Esophagus squamous epithelium (tissue), 5 donors: ENCODE measurements around the gene OBSL1. TPM values are rescaled to one million over a fixed set of nuclear protein-coding genes. Genes with fewer than 3 reads are reported as not detected.

Experiments
- DNase-seq: peaks from one replicate; lab custom pipeline; 2025; lab: John Stamatoyannopoulos, UW
- H3K27ac ChIP-seq, 4 donors: fragments of 200-600 bp; sonication (generic); one replicate each; pipeline ENCODE4 v1.5.1; 2016 to 2019; ENCODE audit warnings: mild to moderate bottlenecking in 1 of 4
- H3K27me3 ChIP-seq, 4 donors: fragments of 200-600 bp; sonication (generic); 1 replicate in 3 of 4; 2 replicates in 1 of 4; pipeline versions ENCODE4 v1.5.1 to v1.6.0; 2017 to 2021; ENCODE audit warnings: antibody characterized with exemption in 1 of 4
- H3K36me3 ChIP-seq, 3 donors: fragments of 200-600 bp; sonication (generic); one replicate each; pipeline ENCODE4 v1.5.1; 2016 to 2019
- H3K4me1 ChIP-seq, 3 donors: fragments of 200-600 bp; sonication (generic); one replicate each; pipeline ENCODE4 v1.5.1; 2017 to 2019
- H3K4me3 ChIP-seq, 4 donors: fragments of 200-600 bp; sonication (generic); 1 replicate in 3 of 4; 2 replicates in 1 of 4; pipeline ENCODE4 v1.5.1; 2016 to 2019; ENCODE audit warnings: mild to moderate bottlenecking in 2 of 4, moderate library complexity in 1 of 4
- H3K9me3 ChIP-seq, 3 donors: fragments of 200-600 bp; sonication (generic); one replicate each; pipeline ENCODE4 v1.5.1; 2016 to 2019
- CTCF ChIP-seq, 6 experiments: fragments of 450-650 bp in 4 of 6; fragments of 200-600 bp in 2 of 6; sonication (generic) in 2 of 6; IDR thresholded peaks; one replicate each; pipeline ENCODE4 v1.5.1; 2016 to 2019; ENCODE audit warnings: antibody characterized with exemption in 6 of 6, mild to moderate bottlenecking in 4 of 6, moderate library complexity in 4 of 6
- POLR2A ChIP-seq, 4 donors: fragments of 450-650 bp; IDR thresholded peaks; one replicate each; pipeline ENCODE4 v1.6.1; 2017; ENCODE audit warnings: antibody characterized with exemption in 4 of 4, mild to moderate bottlenecking in 4 of 4, moderate library complexity in 3 of 4
- WGBS, 2 donors: methylation state at CpG; one replicate each; pipeline ENCODE4 v1.1.5; 2018; 5-methylcytosine and 5-hydroxymethylcytosine counted together
- intact Hi-C: fragments of 100-400 bp; cut with DNase I; formaldehyde crosslinking; loops from one replicate; pipeline ENCODE4 v1.15.0; 2022
- total RNA-seq, 4 donors: library from RNA; depleted of rRNA; stranded (reverse); fragments of >200 nt; gene quantifications; one replicate each; pipeline ENCODE4 v1.1.0, GENCODE V29; 2016
- donor health status: DM: yes; HTN: yes; CAD: no.

OBSL1 gene
- total RNA-seq, 4 donors from 2014 or later, result 7.0 to 38.9 (median 16.0) TPM

DNA sequence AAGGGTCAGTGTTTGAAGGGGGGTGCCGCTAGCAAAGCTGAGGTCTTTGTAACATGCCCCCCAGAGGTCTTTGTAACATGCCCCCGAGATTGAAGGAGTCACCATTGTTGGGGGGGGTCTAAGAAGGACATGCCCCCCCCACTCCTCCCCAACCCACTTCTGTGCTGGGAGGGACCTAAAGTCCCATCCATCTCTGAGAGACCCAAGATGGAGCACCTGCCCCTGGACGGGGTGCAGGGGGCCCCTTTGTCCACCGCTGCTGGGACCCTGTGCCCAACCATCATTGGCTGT, 63.0 kb downstream of the OBSL1 start:
- H3K4me1 ChIP-seq, result peaks cover 13 to 36% (median 14%) of the 10 kb centered on the region in 3 donors
- peaks cover 0 to 54% (median 11%) of the 10 kb centered on the region in 4 donors for H3K27me3 ChIP-seq
- H3K4me3 ChIP-seq, result no peak overlapping the region
- DNase-seq, result no peak
- 72 to 88% methylated on average over 1 to 2 of the region's 4 CpGs for WGBS, 2 donors
- H3K36me3 ChIP-seq, result peaks cover 0 to 38% (median 0%) of the 10 kb centered on the region in 3 donors
- TF ChIP-seq CTCF (IDR thresholded peaks at IDR 0.05), result no peak
- no peak for TF ChIP-seq POLR2A (IDR thresholded peaks at IDR 0.05)
- intact Hi-C loops, result no loop called here
- no peaks in the 10 kb centered on the region for H3K9me3 ChIP-seq
- no peak overlapping the region for H3K27ac ChIP-seq

DNA sequence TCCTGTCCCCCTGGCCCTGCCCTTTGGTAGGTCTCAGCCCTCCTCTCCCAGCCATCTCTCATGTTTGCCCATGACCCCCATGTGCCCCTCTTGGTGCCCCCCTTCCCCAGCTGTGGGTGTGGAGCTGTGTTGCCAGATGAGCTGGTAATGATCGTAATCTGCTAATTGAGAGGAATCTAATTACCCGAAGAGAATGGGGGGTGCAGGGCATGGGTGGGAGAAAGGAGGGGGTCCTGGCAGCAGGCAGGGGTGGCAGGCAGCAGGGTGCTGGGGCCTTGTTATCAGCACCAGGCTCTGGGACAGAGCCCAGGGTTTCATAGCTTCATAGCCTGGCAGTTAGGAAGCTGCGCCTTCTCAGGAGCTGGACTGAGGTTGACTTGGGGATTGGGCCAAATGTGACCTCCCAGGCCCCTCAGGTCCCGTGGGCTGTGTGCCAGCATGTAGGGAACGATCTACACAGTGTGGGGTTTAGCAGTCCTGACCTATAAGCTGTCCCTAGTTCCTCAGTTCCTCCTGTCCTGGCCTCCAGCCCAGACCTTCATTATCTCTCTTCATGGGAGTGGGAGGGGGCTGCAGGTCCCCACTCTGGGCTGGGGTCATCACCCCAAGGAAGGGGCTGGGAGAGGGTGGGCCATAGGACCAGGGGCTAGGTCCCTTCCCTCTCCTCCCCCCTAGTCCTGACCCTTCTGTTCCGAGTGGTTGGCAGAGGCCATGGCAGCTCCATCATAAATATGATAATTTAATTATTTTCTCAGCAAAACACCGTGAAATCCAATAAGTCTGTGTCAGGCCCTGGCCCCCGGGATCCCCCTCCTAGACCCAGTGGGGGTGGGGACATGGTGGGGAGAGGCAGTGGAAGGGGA, 63.5 kb downstream of the OBSL1 start:
- WGBS, 2 donors, result 47 to 78% methylated on average over 4 to 7 of the region's 8 CpGs
- no peak for DNase-seq
- intact Hi-C loops, result no loop called here
- Histone ChIP-seq H3K9me3 (no peaks in the 10 kb centered on the region), H3K27me3 (peaks cover 0 to 49% (median 9%) of the 10 kb centered on the region in 4 donors), H3K27ac (no peak overlapping the region), H3K4me3 (no peak overlapping the region), H3K36me3 (peaks cover 0 to 44% (median 0%) of the 10 kb centered on the region in 3 donors), H3K4me1 (peaks cover 13 to 30% (median 14%) of the 10 kb centered on the region in 3 donors)
- TF ChIP-seq POLR2A (IDR thresholded peaks at IDR 0.05), result no peak
- no peak for TF ChIP-seq CTCF (IDR thresholded peaks at IDR 0.05)

GRCh38 chr2:219506802-219507526, 64.4 kb downstream of the OBSL1 start:
- 50 to 60% methylated on average over 1 to 2 of the region's 17 CpGs for WGBS, 2 donors
- H3K27me3 ChIP-seq, result peaks cover 0 to 40% (median 5%) of the 10 kb centered on the region in 4 donors
- H3K4me1 ChIP-seq, result peaks cover 13 to 29% (median 14%) of the 10 kb centered on the region in 3 donors
- H3K4me3 ChIP-seq, result no peak overlapping the region
- TF ChIP-seq POLR2A (IDR thresholded peaks at IDR 0.05) (no peak), CTCF (IDR thresholded peaks at IDR 0.05) (no peak)
- no peak for DNase-seq
- no peak overlapping the region for H3K27ac ChIP-seq
- H3K36me3 ChIP-seq, result peaks cover 0 to 52% (median 0%) of the 10 kb centered on the region in 3 donors
- intact Hi-C loops, result no loop called here
- H3K9me3 ChIP-seq, result no peaks in the 10 kb centered on the region

DNA sequence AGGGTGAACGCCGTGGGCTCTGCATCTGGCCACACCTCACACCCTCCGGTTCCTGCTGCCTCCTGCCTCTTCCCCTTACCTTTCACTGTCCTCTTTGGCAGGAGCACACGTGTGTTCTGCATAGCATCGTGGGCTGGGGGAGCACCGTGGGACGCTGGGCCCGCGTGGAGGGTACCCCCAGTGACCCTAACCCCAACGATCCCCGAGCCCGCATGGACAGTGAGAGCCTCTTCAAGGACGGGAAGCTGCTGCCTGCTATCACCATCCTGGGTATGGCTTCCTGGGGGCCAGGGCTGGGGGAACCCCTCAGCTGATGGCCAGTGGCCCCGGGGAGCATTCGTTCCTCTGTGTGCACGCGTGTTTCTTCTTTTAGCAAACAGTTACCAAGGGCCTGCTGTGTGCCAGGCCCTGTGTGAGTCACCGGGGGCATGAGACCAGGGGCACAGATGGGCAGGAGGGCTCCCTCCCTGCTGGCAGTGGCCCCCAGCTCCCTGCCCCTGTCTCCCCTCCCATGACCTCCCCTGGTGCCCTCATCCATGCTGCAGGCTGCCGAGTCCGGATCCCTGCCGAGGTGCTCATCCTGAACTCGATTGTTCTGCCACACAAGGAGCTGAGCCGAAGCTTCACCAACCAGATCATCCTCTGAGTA, 65.1 kb downstream of the OBSL1 start:
- Histone ChIP-seq H3K4me1 (peaks cover 13 to 29% (median 14%) of the 10 kb centered on the region in 3 donors), H3K36me3 (peaks cover 0 to 59% (median 0%) of the 10 kb centered on the region in 3 donors), H3K27me3 (peaks cover 0 to 33% (median 5%) of the 10 kb centered on the region in 4 donors), H3K9me3 (no peaks in the 10 kb centered on the region), H3K27ac (no peak overlapping the region), H3K4me3 (no peak overlapping the region)
- intact Hi-C loops, result no loop called here
- no peak for DNase-seq
- 78 to 80% methylated on average over 3 to 4 of the region's 23 CpGs for WGBS, 2 donors
- TF ChIP-seq CTCF (IDR thresholded peaks at IDR 0.05), result no peak
- TF ChIP-seq POLR2A (IDR thresholded peaks at IDR 0.05), result no peak
